ENCODE measurements around the gene INMT. TPM values are rescaled to one million over a fixed set of nuclear protein-coding genes. Genes with fewer than 3 reads are reported as not detected.

INMT gene
- total and polyA plus RNA-seq, 4 donors, result 0.84 to 130 (median 28.6) TPM

DNA sequence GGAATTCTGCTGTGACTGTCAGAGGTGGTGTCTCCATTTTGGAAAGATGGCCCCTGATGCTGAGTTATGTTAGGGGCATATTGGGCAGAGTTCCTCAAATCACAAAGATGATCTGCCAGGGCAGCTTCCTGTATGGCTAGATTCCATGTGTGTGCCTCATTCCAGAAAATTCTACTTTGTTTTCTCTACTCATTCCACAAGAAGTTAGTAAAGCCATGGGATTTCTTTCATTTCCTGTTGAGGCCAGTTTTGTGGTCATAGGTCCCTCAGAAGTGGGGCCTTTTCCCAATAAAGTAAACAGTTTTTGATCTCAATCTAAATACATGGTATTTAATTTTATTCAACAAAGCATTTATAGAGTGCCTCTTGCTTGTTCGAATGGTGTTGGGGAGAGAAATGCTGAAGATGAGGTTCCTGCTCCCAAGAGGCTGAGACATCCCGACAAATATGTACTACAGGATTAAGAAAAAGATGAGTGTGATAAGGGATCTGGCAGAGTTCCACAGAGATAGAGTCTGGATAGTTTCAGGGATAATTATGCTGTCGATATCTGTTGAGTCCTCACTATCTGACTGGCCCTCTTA, 52.2 kb downstream of the INMT start:
- WGBS, result 90% methylated on average over 3 of the region's 3 CpGs
- Histone ChIP-seq H3K4me1 (ENCODE audit: control insufficient read depth in 4 of 4, insufficient read depth in 4 of 4, low read length in 3 of 4) (peaks cover 0 to 3% (median 0%) of the 10 kb centered on the region in 4 donors), H3K9ac (ENCODE audit: low read depth in 1 of 2, low read length in 2 of 2) (no peak overlapping the region), H3K27ac (ENCODE audit: low read depth in 1 of 2, low read length in 2 of 2) (no peak overlapping the region), H3K4me3 (ENCODE audit: low read depth in 1 of 3, low read length in 3 of 3) (no peak overlapping the region), H3K36me3 (ENCODE audit: control insufficient read depth in 4 of 4, insufficient read depth in 3 of 4, low read depth in 1 of 4, low read length in 3 of 4) (no peaks in the 10 kb centered on the region), H3K27me3 (ENCODE audit: control insufficient read depth in 4 of 4, insufficient read depth in 4 of 4, low read length in 3 of 4) (no peaks in the 10 kb centered on the region), H3K9me3 (ENCODE audit: control insufficient read depth in 4 of 4, low read length in 3 of 4) (no peaks in the 10 kb centered on the region)
- no peak for DNase-seq (ENCODE audit: low spot score)
- no peak for TF ChIP-seq FOXA1 (IDR thresholded peaks at IDR 0.05)
- TF ChIP-seq, protein P1, sequence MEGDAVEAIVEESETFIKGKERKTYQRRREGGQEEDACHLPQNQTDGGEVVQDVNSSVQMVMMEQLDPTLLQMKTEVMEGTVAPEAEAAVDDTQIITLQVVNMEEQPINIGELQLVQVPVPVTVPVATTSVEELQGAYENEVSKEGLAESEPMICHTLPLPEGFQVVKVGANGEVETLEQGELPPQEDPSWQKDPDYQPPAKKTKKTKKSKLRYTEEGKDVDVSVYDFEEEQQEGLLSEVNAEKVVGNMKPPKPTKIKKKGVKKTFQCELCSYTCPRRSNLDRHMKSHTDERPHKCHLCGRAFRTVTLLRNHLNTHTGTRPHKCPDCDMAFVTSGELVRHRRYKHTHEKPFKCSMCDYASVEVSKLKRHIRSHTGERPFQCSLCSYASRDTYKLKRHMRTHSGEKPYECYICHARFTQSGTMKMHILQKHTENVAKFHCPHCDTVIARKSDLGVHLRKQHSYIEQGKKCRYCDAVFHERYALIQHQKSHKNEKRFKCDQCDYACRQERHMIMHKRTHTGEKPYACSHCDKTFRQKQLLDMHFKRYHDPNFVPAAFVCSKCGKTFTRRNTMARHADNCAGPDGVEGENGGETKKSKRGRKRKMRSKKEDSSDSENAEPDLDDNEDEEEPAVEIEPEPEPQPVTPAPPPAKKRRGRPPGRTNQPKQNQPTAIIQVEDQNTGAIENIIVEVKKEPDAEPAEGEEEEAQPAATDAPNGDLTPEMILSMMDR (IDR thresholded peaks at IDR 0.05; ENCODE audit: low read depth, low read length, missing input control), result no peak
- TF ChIP-seq HNF4A (conservative IDR thresholded peaks at IDR 0.05), result no peak
- TF ChIP-seq GABPA (IDR thresholded peaks at IDR 0.05 in 1 of 2, conservative IDR thresholded peaks at IDR 0.05 in 1 of 2), result no peak
- TF ChIP-seq, protein P2, sequence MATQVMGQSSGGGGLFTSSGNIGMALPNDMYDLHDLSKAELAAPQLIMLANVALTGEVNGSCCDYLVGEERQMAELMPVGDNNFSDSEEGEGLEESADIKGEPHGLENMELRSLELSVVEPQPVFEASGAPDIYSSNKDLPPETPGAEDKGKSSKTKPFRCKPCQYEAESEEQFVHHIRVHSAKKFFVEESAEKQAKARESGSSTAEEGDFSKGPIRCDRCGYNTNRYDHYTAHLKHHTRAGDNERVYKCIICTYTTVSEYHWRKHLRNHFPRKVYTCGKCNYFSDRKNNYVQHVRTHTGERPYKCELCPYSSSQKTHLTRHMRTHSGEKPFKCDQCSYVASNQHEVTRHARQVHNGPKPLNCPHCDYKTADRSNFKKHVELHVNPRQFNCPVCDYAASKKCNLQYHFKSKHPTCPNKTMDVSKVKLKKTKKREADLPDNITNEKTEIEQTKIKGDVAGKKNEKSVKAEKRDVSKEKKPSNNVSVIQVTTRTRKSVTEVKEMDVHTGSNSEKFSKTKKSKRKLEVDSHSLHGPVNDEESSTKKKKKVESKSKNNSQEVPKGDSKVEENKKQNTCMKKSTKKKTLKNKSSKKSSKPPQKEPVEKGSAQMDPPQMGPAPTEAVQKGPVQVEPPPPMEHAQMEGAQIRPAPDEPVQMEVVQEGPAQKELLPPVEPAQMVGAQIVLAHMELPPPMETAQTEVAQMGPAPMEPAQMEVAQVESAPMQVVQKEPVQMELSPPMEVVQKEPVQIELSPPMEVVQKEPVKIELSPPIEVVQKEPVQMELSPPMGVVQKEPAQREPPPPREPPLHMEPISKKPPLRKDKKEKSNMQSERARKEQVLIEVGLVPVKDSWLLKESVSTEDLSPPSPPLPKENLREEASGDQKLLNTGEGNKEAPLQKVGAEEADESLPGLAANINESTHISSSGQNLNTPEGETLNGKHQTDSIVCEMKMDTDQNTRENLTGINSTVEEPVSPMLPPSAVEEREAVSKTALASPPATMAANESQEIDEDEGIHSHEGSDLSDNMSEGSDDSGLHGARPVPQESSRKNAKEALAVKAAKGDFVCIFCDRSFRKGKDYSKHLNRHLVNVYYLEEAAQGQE (IDR thresholded peaks at IDR 0.05), result no peak
- TF ChIP-seq TAF1 (conservative IDR thresholded peaks at IDR 0.05), result no peak
- TF ChIP-seq, protein P3, sequence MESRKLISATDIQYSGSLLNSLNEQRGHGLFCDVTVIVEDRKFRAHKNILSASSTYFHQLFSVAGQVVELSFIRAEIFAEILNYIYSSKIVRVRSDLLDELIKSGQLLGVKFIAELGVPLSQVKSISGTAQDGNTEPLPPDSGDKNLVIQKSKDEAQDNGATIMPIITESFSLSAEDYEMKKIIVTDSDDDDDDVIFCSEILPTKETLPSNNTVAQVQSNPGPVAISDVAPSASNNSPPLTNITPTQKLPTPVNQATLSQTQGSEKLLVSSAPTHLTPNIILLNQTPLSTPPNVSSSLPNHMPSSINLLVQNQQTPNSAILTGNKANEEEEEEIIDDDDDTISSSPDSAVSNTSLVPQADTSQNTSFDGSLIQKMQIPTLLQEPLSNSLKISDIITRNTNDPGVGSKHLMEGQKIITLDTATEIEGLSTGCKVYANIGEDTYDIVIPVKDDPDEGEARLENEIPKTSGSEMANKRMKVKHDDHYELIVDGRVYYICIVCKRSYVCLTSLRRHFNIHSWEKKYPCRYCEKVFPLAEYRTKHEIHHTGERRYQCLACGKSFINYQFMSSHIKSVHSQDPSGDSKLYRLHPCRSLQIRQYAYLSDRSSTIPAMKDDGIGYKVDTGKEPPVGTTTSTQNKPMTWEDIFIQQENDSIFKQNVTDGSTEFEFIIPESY (IDR thresholded peaks at IDR 0.05), result no peak
- TF ChIP-seq, protein P4, sequence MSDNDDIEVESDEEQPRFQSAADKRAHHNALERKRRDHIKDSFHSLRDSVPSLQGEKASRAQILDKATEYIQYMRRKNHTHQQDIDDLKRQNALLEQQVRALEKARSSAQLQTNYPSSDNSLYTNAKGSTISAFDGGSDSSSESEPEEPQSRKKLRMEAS (IDR thresholded peaks at IDR 0.05), result no peak
- no peak for TF ChIP-seq JUND (IDR thresholded peaks at IDR 0.05)
- TF ChIP-seq FOXA2 (IDR thresholded peaks at IDR 0.05), result no peak
- TF ChIP-seq, protein P5, sequence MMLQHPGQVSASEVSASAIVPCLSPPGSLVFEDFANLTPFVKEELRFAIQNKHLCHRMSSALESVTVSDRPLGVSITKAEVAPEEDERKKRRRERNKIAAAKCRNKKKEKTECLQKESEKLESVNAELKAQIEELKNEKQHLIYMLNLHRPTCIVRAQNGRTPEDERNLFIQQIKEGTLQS (IDR thresholded peaks at IDR 0.05), result no peak
- TF ChIP-seq RAD21 (IDR thresholded peaks at IDR 0.05), result no peak
- TF ChIP-seq NR2F2 (IDR thresholded peaks at IDR 0.05), result no peak
- no peak for TF ChIP-seq YY1 (IDR thresholded peaks at IDR 0.05)
- no peak for TF ChIP-seq SP1 (IDR thresholded peaks at IDR 0.05)
- no peak for TF ChIP-seq EGR1 (IDR thresholded peaks at IDR 0.05; ENCODE audit: low read depth in 2 of 2)
- TF ChIP-seq RXRA (IDR thresholded peaks at IDR 0.05), result no peak
- TF ChIP-seq HNF4G (IDR thresholded peaks at IDR 0.05), result no peak
